MCF 10A (cell line): ENCODE results near the gene MFN2. TPM values are rescaled to one million over a fixed set of nuclear protein-coding genes. Genes with fewer than 3 reads are reported as not detected.

ENCODE experiments used
- BruUV-seq: library from RNA; stranded (reverse); fragments of 400-500 nt; replicated peaks from 2 replicates; lab custom pipeline; 2021; lab: Mats Ljungman, UMichigan
- CTCF ChIA-PET: fragments of 300-600 bp; sonication (Branson Sonifier 250); formaldehyde crosslinking; extraction: SDS; loops from one replicate; lab custom pipeline; 2021; ENCODE audit warnings: antibody characterized with exemption, inconsistent platforms; lab: Yijun Ruan, JAX
- POLR2A ChIA-PET: fragments of 300-600, 350-650 bp; sonication (Branson Sonifier 250); formaldehyde crosslinking; extraction: SDS; loops from one replicate; lab custom pipeline; 2020; ENCODE audit warnings: antibody characterized with exemption, inconsistent platforms; lab: Yijun Ruan, JAX
- DNase-seq: peaks from one replicate; pipeline ENCODE4 v3.0.0-alpha.2; 2018; ENCODE audit not compliant: unreplicated experiment
- H3K27ac Mint-ChIP-seq: one replicate; pipeline ENCODE4 v1.8.0; 2022; ENCODE audit warnings: mild to moderate bottlenecking, low read depth, mixed read lengths; ENCODE audit not compliant: unreplicated experiment
- H3K27me3 Mint-ChIP-seq: one replicate; pipeline ENCODE4 v1.8.0; 2022; ENCODE audit warnings: mixed read lengths; ENCODE audit not compliant: insufficient read depth, unreplicated experiment
- H3K36me3 Mint-ChIP-seq: one replicate; pipeline ENCODE4 v1.8.0; 2022; ENCODE audit warnings: mild to moderate bottlenecking, moderate library complexity, mixed read lengths; ENCODE audit not compliant: insufficient read depth, unreplicated experiment
- H3K4me1 Mint-ChIP-seq: one replicate; pipeline ENCODE4 v1.8.0; 2022; ENCODE audit warnings: mixed read lengths; ENCODE audit not compliant: insufficient read depth, unreplicated experiment
- H3K4me3 Mint-ChIP-seq: one replicate; pipeline ENCODE4 v1.8.0; 2022; ENCODE audit warnings: mild to moderate bottlenecking, moderate library complexity, mixed read lengths; ENCODE audit not compliant: unreplicated experiment
- H3K9me3 Mint-ChIP-seq: one replicate; pipeline ENCODE4 v1.8.0; 2022; ENCODE audit warnings: mixed read lengths; ENCODE audit not compliant: unreplicated experiment
- CTCF ChIP-seq: fragments of 200-600 bp; IDR thresholded peaks from one replicate; pipeline ENCODE4 v1.8.0; 2022; ENCODE audit warnings: antibody characterized with exemption, mild to moderate bottlenecking; ENCODE audit not compliant: unreplicated experiment
- intact Hi-C: fragments of 100-400 bp; cut with micrococcal nuclease; formaldehyde crosslinking; loops from 2 replicates; pipeline ENCODE4 v1.14.1; 2022
- total RNA-seq: library from RNA; stranded (reverse); gene quantifications from 2 replicates; pipeline ENCODE4 v1.2.3, GENCODE V29; 2022

Gene MFN2
- total RNA-seq, 1 experiment from 2014 or later = 105 TPM

- Mint-ChIP-seq H3K9me3 (no peaks in the 10 kb centered on the region), H3K4me1 (no peaks in the 10 kb centered on the region), H3K27me3 (peaks cover 24% of the 10 kb centered on the region), H3K4me3 (no peak overlapping the region), H3K36me3 (no peaks in the 10 kb centered on the region), H3K27ac (no peak overlapping the region)
- ChIA-PET CTCF (no interaction called here), POLR2A (no interaction called here)
- TF ChIP-seq CTCF = no peak
- DNase-seq = no peak
- intact Hi-C loops = no loop called here
- BruUV-seq = no TSS peak
Observed at GRCh38 chr1:12057940-12058687, 77.9 kb downstream of the MFN2 start.

GRCh38 chr1:12059226-12059625, 79.0 kb downstream of the MFN2 start:
- BruUV-seq = no TSS peak
- no peaks in the 10 kb centered on the region for H3K9me3 Mint-ChIP-seq
- no peak for TF ChIP-seq CTCF
- no peaks in the 10 kb centered on the region for H3K36me3 Mint-ChIP-seq
- intact Hi-C loops = no loop called here
- H3K4me3 Mint-ChIP-seq = no peak overlapping the region
- DNase-seq = no peak
- ChIA-PET CTCF (interaction anchor here (0.7 kb wide), 1 partner anchor 17 kb away, joined by 3 read pairs; no protein-coding TSS in a partner anchor), POLR2A (no interaction called here)
- no peaks in the 10 kb centered on the region for H3K4me1 Mint-ChIP-seq
- H3K27ac Mint-ChIP-seq = no peak overlapping the region
- peaks cover 35% of the 10 kb centered on the region for H3K27me3 Mint-ChIP-seq

- no peak for DNase-seq
- BruUV-seq = no TSS peak
- no peak overlapping the region for H3K4me3 Mint-ChIP-seq
- intact Hi-C loops = no loop called here
- H3K27ac Mint-ChIP-seq = no peak overlapping the region
- ChIA-PET POLR2A (no interaction called here), CTCF (no interaction called here)
- TF ChIP-seq CTCF = no peak
- H3K9me3 Mint-ChIP-seq = no peaks in the 10 kb centered on the region
- no peaks in the 10 kb centered on the region for H3K4me1 Mint-ChIP-seq
- H3K27me3 Mint-ChIP-seq = peaks cover 42% of the 10 kb centered on the region
- no peaks in the 10 kb centered on the region for H3K36me3 Mint-ChIP-seq
Observed at GRCh38 chr1:12059722-12060464, 79.6 kb downstream of the MFN2 start.

- Mint-ChIP-seq H3K4me1 (no peaks in the 10 kb centered on the region), H3K36me3 (no peaks in the 10 kb centered on the region), H3K27ac (no peak overlapping the region), H3K4me3 (no peak overlapping the region), H3K27me3 (peaks cover 48% of the 10 kb centered on the region), H3K9me3 (no peaks in the 10 kb centered on the region)
- DNase-seq = no peak
- CTCF ChIA-PET = no interaction called here
- no TSS peak for BruUV-seq
- POLR2A ChIA-PET = no interaction called here
- TF ChIP-seq CTCF = no peak
- intact Hi-C loops = no loop called here
Observed at GRCh38 chr1:12060500-12060899, 80.3 kb downstream of the MFN2 start.
